SU-DHL-6 (cell line): ENCODE results near the gene AP1G2.

Source experiments
- CTCF ChIP-seq: fragments of 200-600 bp; sonication (generic); IDR thresholded peaks from one replicate; pipeline ENCODE4 v1.5.1; 2017; ENCODE audit warnings: antibody characterized with exemption, mild to moderate bottlenecking, low read length, moderate library complexity; ENCODE audit not compliant: insufficient read depth, poor library complexity, severe bottlenecking
- EZH2phosphoT487 ChIP-seq: fragments of 200-600 bp; sonication (generic), shearing (Covaris generic); conservative IDR thresholded peaks from 2 replicates; pipeline ENCODE4 v1.6.1; 2018; ENCODE audit warnings: mild to moderate bottlenecking, antibody characterized with exemption, low read length, moderate library complexity, mixed read lengths

GRCh38 chr14:23551266-23552028 lies 16.1 kb downstream of the AP1G2 start, which contains the start of gene ZFHX2:
- no peak for TF ChIP-seq CTCF
- no peak for TF ChIP-seq EZH2phosphoT487
